SK-N-SH (cell line): ENCODE results near the gene RPL7A. TPM values are rescaled to one million over a fixed set of nuclear protein-coding genes. Genes with fewer than 3 reads are reported as not detected.

Experiments
- CTCF ChIA-PET: fragments of 300-600, 350-600 bp; formaldehyde crosslinking; extraction: SDS; loops from one replicate; lab custom pipeline; 2021; lab: Yijun Ruan, JAX
- POLR2A ChIA-PET: fragments of 350-600 bp; sonication (Branson Sonifier 250); formaldehyde crosslinking; extraction: SDS; loops from one replicate; lab custom pipeline; 2020; ENCODE audit warnings: antibody characterized with exemption, inconsistent platforms; lab: Yijun Ruan, JAX
- DNase-seq: peaks from one replicate; pipeline ENCODE4 v3.0.0; 2012
- H2AFZ ChIP-seq: fragments of 200-600 bp; sonication (generic); 2 replicates; pipeline ENCODE4 v1.8.1; 2016; ENCODE audit warnings: antibody characterized with exemption, mild to moderate bottlenecking, low read depth
- H3F3A ChIP-seq: fragments of 200-600 bp; sonication (generic); replicated peaks from 2 replicates; pipeline ENCODE3; 2016; ENCODE audit warnings: antibody characterized with exemption, mild to moderate bottlenecking; ENCODE audit not compliant: insufficient read depth
- H3K27ac ChIP-seq, 2 experiments: fragments of 200-500 bp in 1 of 2; fragments of 200-600 bp in 1 of 2; sonication (Bioruptor generic) in 1 of 2; sonication (generic), shearing (Covaris generic) in 1 of 2; 2 replicates each; pipeline versions ENCODE4 v1.5.1 to v1.6.1; 2014 to 2016; ENCODE audit warnings: low read depth in 2 of 2, inconsistent platforms in 1 of 2, low read length in 1 of 2, mild to moderate bottlenecking in 1 of 2, mixed read lengths in 1 of 2
- H3K27me3 ChIP-seq: fragments of 200-600 bp; sonication (generic), shearing (Covaris generic); 2 replicates; pipeline ENCODE4 v1.6.1; 2016; ENCODE audit warnings: mixed run types; ENCODE audit not compliant: insufficient read depth
- H3K36me3 ChIP-seq, 2 experiments: fragments of 200-500 bp in 1 of 2; fragments of 200-600 bp in 1 of 2; sonication (Bioruptor generic) in 1 of 2; sonication (generic) in 1 of 2; replicated peaks in 1 of 2; 2 replicates each; pipeline versions ENCODE3 to v1.5.1; 2014 to 2016; ENCODE audit warnings: low read length in 1 of 2, mild to moderate bottlenecking in 1 of 2; ENCODE audit not compliant: insufficient read depth in 2 of 2, control insufficient read depth in 1 of 2
- H3K4me1 ChIP-seq, 2 experiments: fragments of 200-500 bp in 1 of 2; fragments of 200-600 bp in 1 of 2; sonication (Bioruptor generic) in 1 of 2; sonication (generic), shearing (Covaris generic) in 1 of 2; 2 replicates each; pipeline versions ENCODE4 v1.5.1 to v1.6.1; 2014 to 2016; ENCODE audit warnings: low read depth in 1 of 2, low read length in 1 of 2, mixed run types in 1 of 2; ENCODE audit not compliant: insufficient read depth in 2 of 2, control insufficient read depth in 1 of 2
- H3K4me2 ChIP-seq: fragments of 200-600 bp; sonication (generic), shearing (Covaris generic); 2 replicates; pipeline ENCODE4 v1.6.1; 2017; ENCODE audit warnings: mixed run types
- H3K4me3 ChIP-seq, 2 experiments: fragments of 200-500 bp in 1 of 2; fragments of 200-600 bp in 1 of 2; sonication (Bioruptor generic) in 1 of 2; sonication (generic), shearing (Covaris generic) in 1 of 2; 2 replicates each; pipeline versions ENCODE4 v1.5.1 to v1.8.1; 2014 to 2016; ENCODE audit warnings: low read depth in 2 of 2, inconsistent platforms in 1 of 2, low read length in 1 of 2, mild to moderate bottlenecking in 1 of 2, mixed read lengths in 1 of 2, moderate library complexity in 1 of 2
- H3K79me2 ChIP-seq: fragments of 200-600 bp; sonication (generic); 2 replicates; pipeline ENCODE4 v1.8.1; 2017; ENCODE audit warnings: mild to moderate bottlenecking; ENCODE audit not compliant: insufficient read depth
- H3K9ac ChIP-seq: fragments of 200-600 bp; sonication (generic); 2 replicates; pipeline ENCODE4 v1.6.1; 2017; ENCODE audit warnings: mixed run types
- H3K9me2 ChIP-seq: fragments of 200-600 bp; sonication (generic); 2 replicates; pipeline ENCODE4 v1.6.1; 2017; ENCODE audit warnings: mixed run types
- H3K9me3 ChIP-seq: fragments of 200-600 bp; sonication (generic); 2 replicates; pipeline ENCODE4 v1.6.1; 2017; ENCODE audit warnings: mixed run types, mild to moderate bottlenecking, moderate library complexity
- H4K20me1 ChIP-seq: fragments of 200-600 bp; sonication (generic); 2 replicates; pipeline ENCODE4 v1.6.1; 2017; ENCODE audit warnings: mild to moderate bottlenecking, mixed run types; ENCODE audit not compliant: insufficient read depth
- CTCF ChIP-seq: fragments of 200-600 bp; sonication (generic); IDR thresholded peaks from 2 replicates; pipeline ENCODE4 v1.6.1; 2017; ENCODE audit warnings: antibody characterized with exemption, mild to moderate bottlenecking, moderate library complexity
- FOXJ3 ChIP-seq: sonication (generic); formaldehyde crosslinking; IDR thresholded peaks from 2 replicates; pipeline ENCODE4 v1.5.1; 2020; ENCODE audit warnings: mild to moderate bottlenecking, missing genetic modification reagents
- GABPA ChIP-seq: IDR thresholded peaks from 2 replicates; pipeline ENCODE4 v1.4.0; 2012; ENCODE audit warnings: low read depth, mild to moderate bottlenecking
- GATA2 ChIP-seq: sonication (generic); formaldehyde crosslinking; IDR thresholded peaks from 2 replicates; pipeline ENCODE4 v1.5.0; 2020; ENCODE audit warnings: mild to moderate bottlenecking, missing genetic modification reagents
- IRF3 ChIP-seq: fragments of 150-350 bp; IDR thresholded peaks from 2 replicates; pipeline ENCODE4 v1.6.1; 2016; ENCODE audit warnings: mild to moderate bottlenecking, low read depth, low read length
- MAX ChIP-seq: IDR thresholded peaks from 2 replicates; pipeline ENCODE4 v1.4.0; 2012; ENCODE audit warnings: low read depth
- RAD21 ChIP-seq: IDR thresholded peaks from 2 replicates; pipeline ENCODE4 v1.6.1; 2012; ENCODE audit warnings: mild to moderate bottlenecking, low read length
- REST ChIP-seq: IDR thresholded peaks from 2 replicates; pipeline ENCODE4 v1.6.1; 2012; ENCODE audit warnings: mild to moderate bottlenecking, low read depth, low read length, moderate library complexity
- RFX5 ChIP-seq: IDR thresholded peaks from 2 replicates; pipeline ENCODE4 v1.6.1; 2012; ENCODE audit warnings: mild to moderate bottlenecking, improper control_type of control experiment, low read length
- SMC3 ChIP-seq: IDR thresholded peaks from 2 replicates; pipeline ENCODE4 v1.6.1; 2012; ENCODE audit warnings: low read depth, low read length, improper control_type of control experiment
- TAF1 ChIP-seq: IDR thresholded peaks from 2 replicates; pipeline ENCODE4 v1.6.1; 2012; ENCODE audit warnings: low read depth, mild to moderate bottlenecking, low read length, moderate library complexity, borderline replicate concordance
- TEAD4 ChIP-seq: IDR thresholded peaks from 2 replicates; pipeline ENCODE4 v1.4.0; 2012; ENCODE audit warnings: mild to moderate bottlenecking, borderline replicate concordance; ENCODE audit not compliant: insufficient read depth
- WGBS: methylation state at CpG from one replicate; pipeline ENCODE4 v1.1.6; 2017; ENCODE audit warnings: low lambda C conversion rate; 5-methylcytosine and 5-hydroxymethylcytosine counted together
- polyA plus RNA-seq, 3 experiments: library from polyadenylated mRNA; depleted of rRNA; stranded (reverse); fragments of >200 nt; gene quantifications; 2 replicates each; pipeline ENCODE4 v1.2.3, GENCODE V29; 2012

The RPL7A gene
- polyA plus RNA-seq, 1 of the 3 experiments (the other 2 are of a cell fraction): 4,121 TPM

- H3K4me3 ChIP-seq: no peak overlapping the region
- WGBS: 95% methylated on average over 16 of the region's 19 CpGs
- H3K79me2 ChIP-seq: peaks cover 27% of the 10 kb centered on the region
- POLR2A ChIA-PET: interaction anchor here (0.8 kb wide), 1 partner anchor 142 kb away, joined by 3 read pairs; no protein-coding TSS in a partner anchor
- peaks cover 15% of the 10 kb centered on the region for H3F3A ChIP-seq
- no peaks in the 10 kb centered on the region for H3K9me3 ChIP-seq
- H4K20me1 ChIP-seq: 0 out of 2 replicates have a peak, but pooled peaks cover 13% of the 10 kb centered on the region
- DNase-seq: no peak
- H3K4me1 ChIP-seq: peaks cover 8 to 10% of the 10 kb centered on the region in 2 experiments; a peak in 1 of 4 replicates
- H3K9ac ChIP-seq: no peak overlapping the region
- H3K36me3 ChIP-seq: peaks cover 38 to 46% of the 10 kb centered on the region in 2 experiments
- CTCF ChIA-PET: interaction anchor here (0.6 to 4.8 kb wide), 6 partner anchors 11 to 1449 kb away, joined by 3 to 33 read pairs (median 4); no protein-coding TSS in a partner anchor
- no peak overlapping the region for H3K27ac ChIP-seq
- H3K27me3 ChIP-seq: no peaks in the 10 kb centered on the region
- H3K9me2 ChIP-seq: no peaks in the 10 kb centered on the region
- H2AFZ ChIP-seq: no peak overlapping the region
- H3K4me2 ChIP-seq: no peak overlapping the region
- TF ChIP-seq GATA2 (CRISPR knock-in tag): no peak
- TF ChIP-seq, all 33 proteins: peak for 0
These were observed 16.8 kb upstream of the RPL7A start for GRCh38 chr9:133331221-133331620.

GRCh38 chr9:133331641-133332380, 16.2 kb upstream of the RPL7A start:
- DNase-seq: no peak
- Histone ChIP-seq H3K9ac (no peak overlapping the region), H3F3A (peaks cover 15% of the 10 kb centered on the region), H3K4me2 (no peak overlapping the region), H3K79me2 (peaks cover 27% of the 10 kb centered on the region), H3K4me3 (no peak overlapping the region), H4K20me1 (0 out of 2 replicates have a peak, but pooled peaks cover 13% of the 10 kb centered on the region), H3K9me3 (no peaks in the 10 kb centered on the region), H3K9me2 (no peaks in the 10 kb centered on the region), H3K27me3 (no peaks in the 10 kb centered on the region), H2AFZ (no peak overlapping the region), H3K27ac (no peak overlapping the region), H3K4me1 (peaks cover 8 to 15% of the 10 kb centered on the region in 2 experiments; a peak in 1 of 4 replicates), H3K36me3 (peaks cover 38 to 46% of the 10 kb centered on the region in 2 experiments)
- POLR2A ChIA-PET: interaction anchor here (3.8 kb wide), 1 partner anchor 16 kb away, joined by 16 read pairs; the partner anchor contains the start of genes MED22 and RPL7A
- 97% methylated on average over 50 of the region's 57 CpGs for WGBS
- TF ChIP-seq RAD21: no peak
- no peak for TF ChIP-seq GABPA
- no peak for TF ChIP-seq RFX5
- TF ChIP-seq IRF3: no peak
- no peak for TF ChIP-seq MAX
- CTCF ChIA-PET: interaction anchor here (1.0 to 4.8 kb wide), 2 partner anchors 28 to 145 kb away, joined by 4 to 33 read pairs; no protein-coding TSS in a partner anchor

GRCh38 chr9:133332381-133332730, 15.7 kb upstream of the RPL7A start:
- H3K9ac ChIP-seq: no peak overlapping the region
- 0 out of 2 replicates have a peak, but pooled peaks cover 13% of the 10 kb centered on the region for H4K20me1 ChIP-seq
- H3K4me1 ChIP-seq: peaks cover 8 to 15% of the 10 kb centered on the region in 2 experiments; a peak in 1 of 4 replicates
- H3F3A ChIP-seq: peaks cover 20% of the 10 kb centered on the region
- H3K36me3 ChIP-seq: peaks cover 38 to 46% of the 10 kb centered on the region in 2 experiments
- POLR2A ChIA-PET: interaction anchor here (3.8 kb wide), 1 partner anchor 15 kb away, joined by 16 read pairs; the partner anchor contains the start of genes MED22 and RPL7A
- WGBS: 85% methylated on average over 16 of the region's 20 CpGs
- CTCF ChIA-PET: interaction anchor here (0.6 to 4.8 kb wide), 5 partner anchors 11 to 146 kb away, joined by 3 to 33 read pairs (median 4); partner anchors contain the start of genes MED22 and RPL7A
- H3K9me3 ChIP-seq: no peaks in the 10 kb centered on the region
- no peaks in the 10 kb centered on the region for H3K27me3 ChIP-seq
- H3K4me3 ChIP-seq: no peak overlapping the region
- no peaks in the 10 kb centered on the region for H3K9me2 ChIP-seq
- H3K4me2 ChIP-seq: no peak overlapping the region
- no peak overlapping the region for H2AFZ ChIP-seq
- H3K79me2 ChIP-seq: peaks cover 27% of the 10 kb centered on the region
- no peak for DNase-seq
- H3K27ac ChIP-seq: no peak overlapping the region
- TF ChIP-seq RAD21 (no peak), FOXJ3 (CRISPR knock-in tag) (no peak), SMC3 (no peak), TAF1 (no peak), TEAD4 (no peak), CTCF (no peak), REST (no peak)
